Activated T-cell treated with anti-CD3 and anti-CD28 coated beads for 24 hours (primary cell): Measurements from ENCODE around the gene PSME3IP1.
"Not testable (repeated sequence)": the region's sequence is repeated elsewhere in the genome, so short reads cannot be mapped to it uniquely, and the experiment has no call there.

ENCODE experiments used
- DNase-seq: peaks from one replicate; pipeline ENCODE4 v3.0.0-alpha.2; 2020; ENCODE audit warnings: low read depth

Gene PSME3IP1

GRCh38 chr16:57196753-57197152, 10.9 kb upstream of the PSME3IP1 start:
- no peak for DNase-seq

GRCh38 chr16:57196286-57196685, 10.4 kb upstream of the PSME3IP1 start:
- no peak for DNase-seq

DNA sequence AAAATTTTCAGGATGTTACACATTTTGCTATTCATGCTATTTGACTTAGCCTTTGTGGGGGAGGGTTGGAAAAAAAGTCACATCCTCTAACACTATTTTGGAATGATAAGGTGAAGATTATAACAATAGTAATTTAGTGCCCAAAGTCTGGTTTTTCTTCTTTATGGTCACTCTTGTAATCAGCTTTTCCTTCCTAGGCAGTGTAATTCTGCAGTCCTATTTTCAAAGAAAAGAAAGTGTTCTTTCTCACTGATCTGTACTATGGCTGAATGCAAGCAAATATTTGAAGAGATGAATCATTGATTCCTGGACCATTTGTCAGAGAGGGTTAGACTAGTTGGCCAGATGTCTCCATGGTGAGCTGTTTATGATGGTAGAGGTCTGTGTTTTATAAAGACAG, 8.7 kb upstream of the PSME3IP1 start:
- DNase-seq, result no peak

- DNase-seq, result no peak
Measured at GRCh38 chr16:57192720-57193486, 7.1 kb upstream of the PSME3IP1 start.

- no peak for DNase-seq
Measured at GRCh38 chr16:57192146-57192545, 6.3 kb upstream of the PSME3IP1 start.

DNA sequence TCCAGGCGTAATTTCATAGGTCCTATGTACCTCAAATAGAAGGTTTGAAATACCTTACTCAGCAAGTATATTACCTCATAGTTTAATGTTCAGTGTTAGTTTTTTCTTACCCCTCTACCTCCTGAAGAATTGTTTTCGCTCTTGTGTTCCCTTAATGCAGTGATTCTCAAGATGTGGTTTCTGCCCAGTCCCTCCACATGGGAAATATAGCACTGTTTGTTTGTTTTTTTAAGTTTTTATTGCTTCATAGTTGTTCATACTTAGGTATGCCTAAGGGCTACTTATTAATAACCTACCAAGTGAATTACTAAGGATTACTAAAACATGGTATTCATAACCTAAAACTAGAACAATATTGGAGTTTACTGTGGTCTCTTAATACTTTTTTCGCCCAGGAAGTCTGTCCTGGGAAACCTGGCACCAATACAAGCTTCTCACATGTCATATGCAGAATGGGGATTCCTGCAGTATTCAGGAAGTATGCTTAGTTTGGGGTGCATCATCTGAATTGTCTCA, 5.3 kb upstream of the PSME3IP1 start:
- DNase-seq, result no peak

- no peak for DNase-seq
Measured at GRCh38 chr16:57190136-57190535, 4.3 kb upstream of the PSME3IP1 start.

- not testable (repeated sequence) for DNase-seq
Measured at GRCh38 chr16:57189527-57189926, 3.7 kb upstream of the PSME3IP1 start.

- DNase-seq, result no peak
Measured at GRCh38 chr16:57188711-57189002, 2.8 kb upstream of the PSME3IP1 start.

- not testable (repeated sequence) for DNase-seq
Measured at GRCh38 chr16:57187902-57188710, 2.3 kb upstream of the PSME3IP1 start.

GRCh38 chr16:57186872-57187854, 1.3 kb upstream of the PSME3IP1 start:
- DNase-seq, result no peak

DNA sequence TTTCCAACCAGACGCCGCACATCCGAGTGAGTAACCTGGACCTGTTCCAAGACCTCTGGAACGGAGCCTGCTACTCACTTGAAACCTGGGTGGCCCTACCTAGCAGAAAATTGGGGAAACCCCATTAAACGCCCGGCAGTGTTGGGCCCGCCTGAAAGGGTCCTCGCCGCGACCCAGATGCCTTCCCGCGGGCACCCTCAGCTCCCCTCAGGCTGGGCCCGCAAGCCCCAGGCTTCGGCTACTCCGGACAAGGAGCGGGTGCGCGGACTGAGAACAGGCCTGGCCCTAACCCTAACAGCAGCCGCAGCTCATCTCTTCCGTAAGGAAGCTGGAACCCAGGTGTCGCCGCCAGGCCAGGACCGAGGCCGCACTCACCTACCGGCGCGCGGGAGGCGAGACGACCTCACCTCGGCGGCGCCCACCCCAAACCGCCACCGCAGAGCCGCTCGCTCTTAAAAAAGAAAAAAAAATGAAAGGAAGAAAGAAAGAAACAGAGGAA, 344 bp downstream of the PSME3IP1 start:
- peak; percentile 14 for DNase-seq

DNA sequence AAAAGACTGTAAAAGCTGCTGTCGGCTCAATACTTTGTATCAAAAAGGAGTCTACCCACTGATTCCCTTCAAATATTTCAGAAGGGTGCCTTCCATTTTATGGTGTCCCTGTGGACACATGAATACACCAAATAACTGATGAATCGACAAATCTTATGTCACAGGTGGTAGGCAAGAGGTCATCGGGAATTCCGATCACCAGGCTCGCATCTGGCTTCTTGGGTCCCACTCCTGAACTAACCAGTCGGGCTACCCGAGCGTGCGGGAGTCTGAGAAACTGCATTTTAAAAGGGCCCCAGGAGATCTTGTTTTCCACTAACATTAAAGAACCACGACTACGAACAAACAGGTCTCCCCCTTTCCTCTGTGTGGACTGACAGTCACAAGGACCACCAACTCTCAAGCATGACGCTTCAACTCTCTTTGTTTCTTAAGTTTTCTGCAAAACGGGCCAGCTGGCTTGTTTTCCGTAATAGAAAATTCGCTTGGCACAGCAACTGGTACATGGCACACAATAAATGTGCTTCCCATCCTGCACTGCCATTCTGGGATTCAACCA, 873 bp downstream of the PSME3IP1 start:
- no peak for DNase-seq

GRCh38 chr16:57184113-57184512, 1.7 kb downstream of the PSME3IP1 start:
- no peak for DNase-seq

GRCh38 chr16:57179215-57179828, 6.5 kb downstream of the PSME3IP1 start:
- DNase-seq, result no peak

DNA sequence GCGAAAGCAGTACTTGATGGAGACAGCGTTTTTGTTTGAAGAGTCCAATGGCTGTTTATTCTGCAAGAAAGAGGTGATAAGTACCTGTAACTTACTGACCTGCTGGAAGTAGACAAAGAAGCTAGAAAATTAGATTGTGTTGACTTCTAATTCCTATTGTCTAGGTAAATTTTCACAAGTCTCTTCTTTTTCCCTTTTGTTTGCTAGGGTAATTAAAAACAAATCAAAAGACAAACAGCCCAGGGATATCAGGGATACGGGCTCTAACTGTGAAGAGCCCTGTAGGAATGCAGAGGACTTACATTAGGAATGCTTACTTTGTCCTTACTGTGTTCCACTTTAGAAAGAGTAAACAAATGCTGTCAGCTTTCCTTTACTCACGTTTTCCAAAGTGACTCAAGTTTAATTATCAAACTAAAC, 7.0 kb downstream of the PSME3IP1 start:
- no peak for DNase-seq

- DNase-seq, result no peak
Measured at GRCh38 chr16:57178196-57178595, 7.6 kb downstream of the PSME3IP1 start.

DNA sequence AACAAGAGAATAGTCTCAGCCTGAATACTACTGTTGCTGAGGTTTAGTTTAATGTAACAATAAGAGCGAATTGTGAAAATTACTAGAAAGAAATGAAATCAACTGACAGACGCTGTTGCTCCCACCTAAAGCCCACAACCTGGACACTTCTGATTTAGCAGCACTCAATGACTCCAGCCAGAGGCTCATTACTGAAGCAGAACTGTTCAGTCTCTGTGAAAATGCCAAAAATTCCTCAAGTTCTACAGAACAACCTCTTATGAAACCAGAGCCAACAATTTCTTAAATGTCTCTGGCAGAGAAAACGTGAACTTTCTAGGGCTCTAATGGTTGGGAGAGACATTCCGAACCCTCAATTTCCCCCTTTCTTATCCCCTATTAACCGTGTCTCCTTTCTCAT, 9.9 kb downstream of the PSME3IP1 start:
- no peak for DNase-seq

DNA sequence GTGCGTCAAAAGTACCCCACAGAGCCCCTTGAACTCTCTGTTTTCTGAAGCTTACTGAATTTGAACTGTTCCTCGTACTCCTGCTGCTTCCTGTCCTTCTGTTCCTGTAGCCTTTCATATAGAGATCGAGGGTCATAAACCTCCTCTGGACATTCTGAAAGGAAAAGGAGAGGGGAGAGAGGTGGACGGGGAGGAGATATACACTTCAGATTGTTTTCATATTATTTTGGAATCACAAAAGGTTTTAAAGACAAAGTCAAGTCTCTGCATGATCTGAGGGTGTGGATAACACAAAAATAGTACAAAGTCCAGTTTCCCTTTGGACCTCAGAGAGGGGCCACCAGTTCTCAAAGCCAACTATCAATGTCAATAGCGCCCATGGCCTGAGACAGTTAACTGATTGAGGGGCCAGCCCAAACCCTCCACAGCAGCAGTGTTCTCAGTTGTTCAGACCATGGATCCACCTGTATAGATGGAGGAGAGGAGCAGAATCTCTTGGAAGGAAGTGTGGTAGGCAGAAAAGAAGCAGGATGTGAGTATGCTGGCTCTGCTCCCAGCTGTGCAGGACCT, 13.0 kb downstream of the PSME3IP1 start:
- no peak for DNase-seq

DNA sequence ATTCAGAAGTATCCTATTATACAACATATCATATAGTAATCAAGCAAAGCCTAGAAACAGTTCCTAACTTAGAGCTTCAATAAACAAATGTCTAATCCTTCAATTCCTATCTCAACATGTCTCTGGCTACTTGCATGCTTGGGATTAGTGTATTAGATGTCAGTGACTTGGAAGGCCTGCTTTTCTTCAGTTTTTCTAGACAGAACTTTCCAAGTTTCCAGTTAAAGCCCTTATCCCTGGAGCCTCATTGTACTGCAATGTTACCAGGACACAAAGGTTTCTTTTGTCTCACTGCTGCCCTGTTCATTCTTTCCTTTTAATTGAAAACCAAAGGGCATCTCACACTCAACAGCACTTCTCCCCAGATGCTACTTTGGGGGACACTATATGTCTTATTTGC, 16.5 kb downstream of the PSME3IP1 start:
- no peak for DNase-seq

DNA sequence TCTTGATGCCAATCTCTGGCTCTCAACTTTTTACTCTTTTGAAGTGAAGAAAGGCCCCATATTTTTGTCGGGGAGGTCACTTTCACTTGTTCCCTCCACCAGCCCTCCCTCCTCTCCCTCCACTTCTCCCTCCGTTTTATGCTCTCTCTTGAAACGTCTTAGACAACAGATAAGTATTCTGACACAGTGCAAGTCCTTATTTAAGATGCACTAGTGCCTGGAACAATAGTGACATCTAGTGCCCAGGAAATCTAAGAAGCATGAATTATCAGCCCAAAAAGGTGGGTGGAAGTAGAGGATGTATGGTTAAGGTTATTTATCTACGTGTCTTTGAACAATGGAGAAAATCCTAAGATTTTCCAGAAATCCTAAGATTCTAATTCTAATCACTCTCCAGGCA, 17.9 kb downstream of the PSME3IP1 start:
- no peak for DNase-seq
